Adrenal gland (tissue), 12 donors: ENCODE measurements around the gene EXOC6. TPM values are rescaled to one million over a fixed set of nuclear protein-coding genes. Genes with fewer than 3 reads are reported as not detected.
A peak's percentile ranks its signal among the peaks of the same experiment; 100 is the strongest.

Source experiments
- DNase-seq, 7 donors: peaks; one replicate each; pipeline ENCODE4 v3.0.0-alpha.2; 2019 to 2020
- H3K27ac ChIP-seq, 5 donors: fragments of 200-600 bp; sonication (generic) in 4 of 5; 1 replicate in 3 of 5; 2 replicates in 2 of 5; pipeline versions ENCODE4 v1.5.1 to v1.8.0; 2016 to 2020; ENCODE audit warnings: mild to moderate bottlenecking in 1 of 5
- H3K27me3 ChIP-seq: fragments of 200-600 bp; 2 replicates; pipeline ENCODE4 v1.8.0; 2021
- H3K36me3 ChIP-seq, 2 donors: fragments of 200-600 bp; replicated peaks in 1 of 2; 1 replicate in 1 of 2; 2 replicates in 1 of 2; pipeline versions ENCODE4 v1.5.1 to v1.8.0; 2018 to 2022
- H3K4me1 ChIP-seq, 2 donors: fragments of 200-600 bp; replicated peaks in 1 of 2; 1 replicate in 1 of 2; 2 replicates in 1 of 2; pipeline versions ENCODE4 v1.5.1 to v1.8.0; 2018 to 2021
- H3K4me3 ChIP-seq, 4 donors: fragments of 200-600 bp; sonication (generic) in 3 of 4; one replicate each; pipeline ENCODE4 v1.5.1; 2016 to 2018
- H3K9me3 ChIP-seq, 3 donors: fragments of 200-600 bp; sonication (generic) in 1 of 3; replicated peaks in 1 of 3; 1 replicate in 2 of 3; 2 replicates in 1 of 3; pipeline versions ENCODE4 v1.5.1 to v1.8.0; 2016 to 2021
- POLR2A ChIP-seq, 2 donors: fragments of 450-650 bp; IDR thresholded peaks; one replicate each; pipeline ENCODE4 v1.6.1; 2017; ENCODE audit warnings: antibody characterized with exemption in 2 of 2, mild to moderate bottlenecking in 2 of 2, moderate library complexity in 1 of 2
- WGBS, 4 donors: extraction: QIAGEN DNeasy Blood & Tissue Kit in 2 of 4; methylation state at CpG; one replicate each; pipeline versions ENCODE4 v1.1.5 to v1.1.7; 2013 to 2017; 5-methylcytosine and 5-hydroxymethylcytosine counted together
- intact Hi-C, 2 donors: fragments of 100-400 bp; cut with DNase I; formaldehyde crosslinking; loops; one replicate each; pipeline versions ENCODE4 v1.14.1 to v1.15.0; 2022 to 2023
- polyA plus RNA-seq, 3 donors: library from polyadenylated mRNA; stranded (reverse); fragments of 200-250 nt in 2 of 3; fragments of 350-450 nt in 1 of 3; fragmentation: Illumina TruSeq in 1 of 3; extraction: RNeasy Lipid Tissue Mini Kit (QIAGEN cat#74804) in 1 of 3; gene quantifications; one replicate each; pipeline ENCODE4 v1.2.3, GENCODE V29; 2013 to 2014
- total RNA-seq, 9 donors: library from RNA; depleted of rRNA in 4 of 9; stranded (reverse); fragments of >200 nt in 4 of 9; fragments of 120-200 nt in 1 of 9; fragmentation: NEBNext Ultra II Directional in 1 of 9; extraction: Animal tissue kit (Norgen Biotek cat#: 25700) in 1 of 9; gene quantifications; one replicate each; pipeline versions ENCODE4 v1.1.0 to v1.2.4, GENCODE V29; 2013 to 2023
- TF ChIP-seq, protein P1 (sequence below), 6 experiments: fragments of 450-650 bp in 4 of 6; fragments of 200-600 bp in 2 of 6; sonication (generic) in 1 of 6; IDR thresholded peaks; 1 replicate in 5 of 6; 2 replicates in 1 of 6; pipeline versions ENCODE4 v1.5.1 to v1.8.0; 2016 to 2021; ENCODE audit warnings: antibody characterized with exemption in 6 of 6, mild to moderate bottlenecking in 2 of 6, moderate library complexity in 1 of 6
- donor health status: healthy with polysubstance abuse.
- donor health status: Bipolar disorder and iron deficiency.
- donor health status: DM: yes; HTN: yes; CAD: no.
- donor health status: DM: no; HTN: no; CAD: no.
- donor health status: DM: no; HTN: no; CAD: no.
- donor health status: DM: yes; HTN: yes; CAD: no.

Gene EXOC6
- total and polyA plus RNA-seq, 12 donors = 7.1 to 60.1 (median 25.7) TPM

- no peak overlapping the region for H3K4me3 ChIP-seq
- peaks cover 0 to 9% of the 10 kb centered on the region in 2 donors for H3K4me1 ChIP-seq
- no peak for TF ChIP-seq POLR2A (IDR thresholded peaks at IDR 0.05)
- TF ChIP-seq, protein P1, sequence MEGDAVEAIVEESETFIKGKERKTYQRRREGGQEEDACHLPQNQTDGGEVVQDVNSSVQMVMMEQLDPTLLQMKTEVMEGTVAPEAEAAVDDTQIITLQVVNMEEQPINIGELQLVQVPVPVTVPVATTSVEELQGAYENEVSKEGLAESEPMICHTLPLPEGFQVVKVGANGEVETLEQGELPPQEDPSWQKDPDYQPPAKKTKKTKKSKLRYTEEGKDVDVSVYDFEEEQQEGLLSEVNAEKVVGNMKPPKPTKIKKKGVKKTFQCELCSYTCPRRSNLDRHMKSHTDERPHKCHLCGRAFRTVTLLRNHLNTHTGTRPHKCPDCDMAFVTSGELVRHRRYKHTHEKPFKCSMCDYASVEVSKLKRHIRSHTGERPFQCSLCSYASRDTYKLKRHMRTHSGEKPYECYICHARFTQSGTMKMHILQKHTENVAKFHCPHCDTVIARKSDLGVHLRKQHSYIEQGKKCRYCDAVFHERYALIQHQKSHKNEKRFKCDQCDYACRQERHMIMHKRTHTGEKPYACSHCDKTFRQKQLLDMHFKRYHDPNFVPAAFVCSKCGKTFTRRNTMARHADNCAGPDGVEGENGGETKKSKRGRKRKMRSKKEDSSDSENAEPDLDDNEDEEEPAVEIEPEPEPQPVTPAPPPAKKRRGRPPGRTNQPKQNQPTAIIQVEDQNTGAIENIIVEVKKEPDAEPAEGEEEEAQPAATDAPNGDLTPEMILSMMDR (IDR thresholded peaks at IDR 0.05) = no peak
- intact Hi-C loops = no loop called here
- no peaks in the 10 kb centered on the region for H3K36me3 ChIP-seq
- DNase-seq = no peak
- 95 to 100% (median 98%) methylated on average over 1 of the region's 1 CpG for WGBS, 4 donors
- H3K27ac ChIP-seq = no peak overlapping the region
- H3K9me3 ChIP-seq = no peaks in the 10 kb centered on the region
- H3K27me3 ChIP-seq = no peaks in the 10 kb centered on the region
These were observed 184.5 kb downstream of the EXOC6 start for GRCh38 chr10:93032809-93033137.

GRCh38 chr10:93034426-93034825 is 186.1 kb downstream of the EXOC6 start:
- no peaks in the 10 kb centered on the region for H3K27me3 ChIP-seq
- H3K27ac ChIP-seq = no peak overlapping the region
- no peaks in the 10 kb centered on the region for H3K36me3 ChIP-seq
- H3K9me3 ChIP-seq = no peaks in the 10 kb centered on the region
- DNase-seq = no peak
- peaks cover 0 to 9% of the 10 kb centered on the region in 2 donors for H3K4me1 ChIP-seq
- WGBS, 4 donors = 56 to 74% (median 69%) methylated on average over 1 of the region's 1 CpG
- H3K4me3 ChIP-seq = no peak overlapping the region
- TF ChIP-seq POLR2A (IDR thresholded peaks at IDR 0.05) = no peak
- TF ChIP-seq, protein P1 (IDR thresholded peaks at IDR 0.05) = no peak
- intact Hi-C loops = no loop called here

DNA sequence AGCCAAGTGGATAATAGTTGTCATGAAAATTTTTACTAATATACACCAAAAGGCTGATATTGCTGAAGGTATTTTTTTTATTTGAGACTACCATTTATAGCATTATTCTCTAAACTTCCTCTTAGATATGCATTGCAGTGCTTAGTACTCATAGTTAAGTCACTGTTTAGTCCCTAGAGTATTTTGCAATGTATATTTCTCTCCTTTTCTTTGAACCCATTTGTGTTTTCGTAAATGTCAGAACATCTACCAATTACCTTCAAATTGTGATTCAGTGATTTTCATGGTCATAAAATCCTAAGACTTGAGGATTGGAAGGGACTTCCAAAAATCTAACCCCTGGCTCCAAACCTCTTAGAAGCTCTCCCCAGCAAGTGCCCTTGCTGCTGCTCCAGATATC is 190.8 kb downstream of the EXOC6 start:
- intact Hi-C loops = no loop called here
- TF ChIP-seq POLR2A (IDR thresholded peaks at IDR 0.05) = no peak
- TF ChIP-seq, protein P1 (IDR thresholded peaks at IDR 0.05) = no peak
- WGBS, 4 donors = 92 to 100% (median 99%) methylated on average over 1 of the region's 1 CpG

GRCh38 chr10:93039721-93040120 is 191.4 kb downstream of the EXOC6 start:
- Histone ChIP-seq H3K9me3 (no peaks in the 10 kb centered on the region), H3K4me1 (no peaks in the 10 kb centered on the region), H3K27me3 (no peaks in the 10 kb centered on the region), H3K4me3 (no peak overlapping the region), H3K27ac (no peak overlapping the region), H3K36me3 (no peaks in the 10 kb centered on the region)
- 35 to 60% (median 46%) methylated on average over 3 of the region's 3 CpGs for whole genome bisulfite sequencing, 4 donors
- no peak for DNase-seq
- no peak for TF ChIP-seq POLR2A (IDR thresholded peaks at IDR 0.05)
- TF ChIP-seq, protein P1 (IDR thresholded peaks at IDR 0.05) = peak; percentile 7 to 53 (median 33)
- intact Hi-C loops = no loop called here

More for the DNA sequence above, 190.8 kb downstream of the EXOC6 start:
- Histone ChIP-seq H3K4me1 (no peaks in the 10 kb centered on the region), H3K36me3 (no peaks in the 10 kb centered on the region), H3K4me3 (no peak overlapping the region), H3K27me3 (no peaks in the 10 kb centered on the region), H3K27ac (no peak overlapping the region), H3K9me3 (no peaks in the 10 kb centered on the region)
- DNase-seq = no peak
